ENCODE measurements around the gene EFEMP2. TPM values are rescaled to one million over a fixed set of nuclear protein-coding genes. Genes with fewer than 3 reads are reported as not detected.

EFEMP2 gene
- total and polyA plus RNA-seq, 2 donors (not counting 3 experiments of a cell fraction or from before 2014, with no cell fraction given) = 81.7 to 207 TPM

GRCh38 chr11:65863889-65864705, 8.5 kb downstream of the EFEMP2 start:
- no peaks in the 10 kb centered on the region for H3K27me3 ChIP-seq (ENCODE audit: control insufficient read depth in 2 of 2, insufficient read depth in 2 of 2, low read length in 2 of 2)
- H3K9me3 ChIP-seq (replicated peaks; ENCODE audit: control insufficient read depth, insufficient read depth, low read length) = no peaks in the 10 kb centered on the region
- H3K79me2 ChIP-seq (ENCODE audit: control insufficient read depth, insufficient read depth, low read length) = peaks cover 33% of the 10 kb centered on the region
- dilution Hi-C loops (cut with MboI; ENCODE audit: extremely low pct_ligation_motif_present, low sequenced_read_pairs) (no loop called here), intact Hi-C loops (cut with micrococcal nuclease) (no loop called here)
- ChIA-PET POLR2A (no interaction called here), CTCF (no interaction called here)
- no TSS peak for BruUV-seq (replicated peaks)
- peaks cover 21% of the 10 kb centered on the region for H3K4me1 ChIP-seq (ENCODE audit: control insufficient read depth, extremely low read depth, insufficient read depth, low read length)
- no peak overlapping the region for H2AFZ ChIP-seq (ENCODE audit: low read depth, low read length)
- no peaks in the 10 kb centered on the region for H4K20me1 ChIP-seq (replicated peaks; ENCODE audit: control insufficient read depth, extremely low read depth, insufficient read depth, low read length)
- no peak overlapping the region for H3K27ac ChIP-seq (ENCODE audit: insufficient read depth, low read depth, low read length)
- H3K4me3 ChIP-seq (replicated peaks in 1 of 3; ENCODE audit: insufficient read depth in 1 of 3, low read depth in 1 of 3, low read length in 3 of 3) = no peak overlapping the region
- H3K9me1 ChIP-seq (replicated peaks; ENCODE audit: control insufficient read depth, extremely low read depth, insufficient read depth, low read length) = no peaks in the 10 kb centered on the region
- H3K9ac ChIP-seq (replicated peaks; ENCODE audit: extremely low read depth, insufficient read depth, low read length) = no peak overlapping the region
- peaks cover 9 to 46% of the 10 kb centered on the region in 2 experiments for H3K36me3 ChIP-seq (ENCODE audit: control insufficient read depth in 2 of 2, extremely low read depth in 1 of 2, insufficient read depth in 2 of 2, low read length in 2 of 2)
- FAIRE-seq = no peak
- DNase-seq (ENCODE audit: low read depth, low spot score) = no peak
- no peak overlapping the region for H3K4me2 ChIP-seq (ENCODE audit: insufficient read depth, low read length)
- TF ChIP-seq GATA2 (IDR thresholded peaks at IDR 0.05; ENCODE audit: insufficient read depth, insufficient read length, low read depth, low read length) (no peak), FOS (IDR thresholded peaks at IDR 0.05; ENCODE audit: borderline replicate concordance, insufficient read depth, low read length) (no peak), MAX (IDR thresholded peaks at IDR 0.05; ENCODE audit: insufficient read depth, insufficient read length) (no peak), MYC (IDR thresholded peaks at IDR 0.05; ENCODE audit: low read depth, low read length) (no peak), POLR2A (IDR thresholded peaks at IDR 0.05; ENCODE audit: low read depth, low read length) (no peak), CTCF (IDR thresholded peaks at IDR 0.05; ENCODE audit: extremely low read depth in 1 of 2, insufficient read depth in 1 of 2, low read depth in 1 of 2, low read length in 2 of 2) (no peak), EZH2 (IDR thresholded peaks at IDR 0.05; ENCODE audit: borderline replicate concordance, low read depth, low read length, severe bottlenecking) (no peak), POLR2AphosphoS5 (IDR thresholded peaks at IDR 0.05; ENCODE audit: insufficient read depth, low read depth, low read length) (no peak), JUN (IDR thresholded peaks at IDR 0.05; ENCODE audit: borderline replicate concordance, insufficient read depth, insufficient read length, low read depth) (no peak)
